A549 (cell line): ENCODE measurements around the gene NFKBIE.

Source experiments
- CBX2 ChIP-seq: fragments of 200-600 bp; sonication (generic); IDR thresholded peaks from 2 replicates; pipeline ENCODE4 v1.6.1; 2016; ENCODE audit warnings: low read depth, mild to moderate bottlenecking, borderline replicate concordance
- JUN ChIP-seq, 2 experiments: fragments of >200 bp; sonication (Bioruptor Twin); formaldehyde crosslinking; IDR thresholded peaks; 2 replicates in 1 of 2; 3 replicates in 1 of 2; pipeline ENCODE4 v1.6.1; 2016 to 2017
- JUNB ChIP-seq: fragments of >200 bp; sonication (Bioruptor Twin); formaldehyde crosslinking; IDR thresholded peaks from 2 replicates; pipeline ENCODE4 v1.6.1; 2016
- PHF8 ChIP-seq: fragments of 200-600 bp; sonication (generic); IDR thresholded peaks from 2 replicates; pipeline ENCODE4 v1.6.1; 2016; ENCODE audit warnings: low read depth, mild to moderate bottlenecking, antibody characterized with exemption, moderate library complexity, borderline replicate concordance
- POLR2A ChIP-seq: IDR thresholded peaks from 2 replicates; pipeline ENCODE4 v1.6.1; 2012; ENCODE audit warnings: mild to moderate bottlenecking, low read length
- RAD21 ChIP-seq, 2 experiments: fragments of >200 bp in 1 of 2; sonication (Bioruptor Twin) in 1 of 2; formaldehyde crosslinking in 1 of 2; IDR thresholded peaks in 1 of 2; conservative IDR thresholded peaks in 1 of 2; 2 replicates in 1 of 2; 3 replicates in 1 of 2; pipeline ENCODE4 v1.6.1; 2012 to 2018; ENCODE audit warnings: inconsistent platforms in 1 of 2
- RCOR1 ChIP-seq: fragments of 150-350 bp; IDR thresholded peaks from 2 replicates; pipeline ENCODE4 v1.6.1; 2014; ENCODE audit warnings: antibody characterized with exemption, low read length, low read depth
- TF ChIP-seq, protein P1 (sequence below): fragments of >200 bp; sonication (Bioruptor Twin); formaldehyde crosslinking; IDR thresholded peaks from 3 replicates; pipeline ENCODE4 v1.5.1; 2016
- TF ChIP-seq, protein P2 (sequence below): IDR thresholded peaks from 2 replicates; pipeline ENCODE4 v1.6.1; 2012
- TF ChIP-seq, protein P3 (sequence below): fragments of 200-600 bp; sonication (generic); IDR thresholded peaks from 2 replicates; pipeline ENCODE4 v1.6.1; 2016; ENCODE audit warnings: antibody characterized with exemption, mild to moderate bottlenecking, moderate library complexity
- TF ChIP-seq, protein P4 (sequence below): IDR thresholded peaks from 2 replicates; pipeline ENCODE4 v1.6.1; 2012

DNA sequence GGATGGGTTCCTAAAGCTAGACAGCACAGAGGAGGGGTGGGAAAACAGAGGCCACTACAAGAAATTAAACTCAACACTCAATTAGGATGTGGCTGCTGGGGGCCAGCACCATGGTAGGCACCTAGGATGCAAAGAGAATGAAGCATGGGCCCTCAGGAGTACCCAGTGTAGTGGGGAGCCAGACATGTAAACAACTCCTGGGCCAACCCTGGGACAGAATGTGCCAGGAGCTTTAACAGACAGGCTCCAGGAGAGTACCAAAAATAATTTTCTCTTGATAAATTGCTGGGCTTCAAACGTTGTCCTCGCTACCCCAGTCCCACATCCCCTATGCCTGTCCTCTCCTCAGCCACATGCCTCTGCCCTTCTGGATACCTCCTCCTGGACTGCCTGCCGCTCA, 6.6 kb upstream of the NFKBIE start:
- TF ChIP-seq, protein P1, sequence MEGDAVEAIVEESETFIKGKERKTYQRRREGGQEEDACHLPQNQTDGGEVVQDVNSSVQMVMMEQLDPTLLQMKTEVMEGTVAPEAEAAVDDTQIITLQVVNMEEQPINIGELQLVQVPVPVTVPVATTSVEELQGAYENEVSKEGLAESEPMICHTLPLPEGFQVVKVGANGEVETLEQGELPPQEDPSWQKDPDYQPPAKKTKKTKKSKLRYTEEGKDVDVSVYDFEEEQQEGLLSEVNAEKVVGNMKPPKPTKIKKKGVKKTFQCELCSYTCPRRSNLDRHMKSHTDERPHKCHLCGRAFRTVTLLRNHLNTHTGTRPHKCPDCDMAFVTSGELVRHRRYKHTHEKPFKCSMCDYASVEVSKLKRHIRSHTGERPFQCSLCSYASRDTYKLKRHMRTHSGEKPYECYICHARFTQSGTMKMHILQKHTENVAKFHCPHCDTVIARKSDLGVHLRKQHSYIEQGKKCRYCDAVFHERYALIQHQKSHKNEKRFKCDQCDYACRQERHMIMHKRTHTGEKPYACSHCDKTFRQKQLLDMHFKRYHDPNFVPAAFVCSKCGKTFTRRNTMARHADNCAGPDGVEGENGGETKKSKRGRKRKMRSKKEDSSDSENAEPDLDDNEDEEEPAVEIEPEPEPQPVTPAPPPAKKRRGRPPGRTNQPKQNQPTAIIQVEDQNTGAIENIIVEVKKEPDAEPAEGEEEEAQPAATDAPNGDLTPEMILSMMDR, result no peak
- no peak for TF ChIP-seq POLR2A
- TF ChIP-seq, protein P2, sequence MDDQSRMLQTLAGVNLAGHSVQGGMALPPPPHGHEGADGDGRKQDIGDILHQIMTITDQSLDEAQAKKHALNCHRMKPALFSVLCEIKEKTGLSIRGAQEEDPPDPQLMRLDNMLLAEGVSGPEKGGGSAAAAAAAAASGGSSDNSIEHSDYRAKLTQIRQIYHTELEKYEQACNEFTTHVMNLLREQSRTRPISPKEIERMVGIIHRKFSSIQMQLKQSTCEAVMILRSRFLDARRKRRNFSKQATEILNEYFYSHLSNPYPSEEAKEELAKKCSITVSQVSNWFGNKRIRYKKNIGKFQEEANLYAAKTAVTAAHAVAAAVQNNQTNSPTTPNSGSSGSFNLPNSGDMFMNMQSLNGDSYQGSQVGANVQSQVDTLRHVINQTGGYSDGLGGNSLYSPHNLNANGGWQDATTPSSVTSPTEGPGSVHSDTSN, result no peak
- no peak for TF ChIP-seq RAD21 (conservative IDR thresholded peaks at IDR 0.05 in 1 of 2, IDR thresholded peaks at IDR 0.05 in 1 of 2)
- TF ChIP-seq RCOR1, result no peak
- TF ChIP-seq, protein P3, sequence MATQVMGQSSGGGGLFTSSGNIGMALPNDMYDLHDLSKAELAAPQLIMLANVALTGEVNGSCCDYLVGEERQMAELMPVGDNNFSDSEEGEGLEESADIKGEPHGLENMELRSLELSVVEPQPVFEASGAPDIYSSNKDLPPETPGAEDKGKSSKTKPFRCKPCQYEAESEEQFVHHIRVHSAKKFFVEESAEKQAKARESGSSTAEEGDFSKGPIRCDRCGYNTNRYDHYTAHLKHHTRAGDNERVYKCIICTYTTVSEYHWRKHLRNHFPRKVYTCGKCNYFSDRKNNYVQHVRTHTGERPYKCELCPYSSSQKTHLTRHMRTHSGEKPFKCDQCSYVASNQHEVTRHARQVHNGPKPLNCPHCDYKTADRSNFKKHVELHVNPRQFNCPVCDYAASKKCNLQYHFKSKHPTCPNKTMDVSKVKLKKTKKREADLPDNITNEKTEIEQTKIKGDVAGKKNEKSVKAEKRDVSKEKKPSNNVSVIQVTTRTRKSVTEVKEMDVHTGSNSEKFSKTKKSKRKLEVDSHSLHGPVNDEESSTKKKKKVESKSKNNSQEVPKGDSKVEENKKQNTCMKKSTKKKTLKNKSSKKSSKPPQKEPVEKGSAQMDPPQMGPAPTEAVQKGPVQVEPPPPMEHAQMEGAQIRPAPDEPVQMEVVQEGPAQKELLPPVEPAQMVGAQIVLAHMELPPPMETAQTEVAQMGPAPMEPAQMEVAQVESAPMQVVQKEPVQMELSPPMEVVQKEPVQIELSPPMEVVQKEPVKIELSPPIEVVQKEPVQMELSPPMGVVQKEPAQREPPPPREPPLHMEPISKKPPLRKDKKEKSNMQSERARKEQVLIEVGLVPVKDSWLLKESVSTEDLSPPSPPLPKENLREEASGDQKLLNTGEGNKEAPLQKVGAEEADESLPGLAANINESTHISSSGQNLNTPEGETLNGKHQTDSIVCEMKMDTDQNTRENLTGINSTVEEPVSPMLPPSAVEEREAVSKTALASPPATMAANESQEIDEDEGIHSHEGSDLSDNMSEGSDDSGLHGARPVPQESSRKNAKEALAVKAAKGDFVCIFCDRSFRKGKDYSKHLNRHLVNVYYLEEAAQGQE, result no peak
- TF ChIP-seq JUN (IDR thresholded peaks at IDR 0.05), result no peak
- TF ChIP-seq, protein P4, sequence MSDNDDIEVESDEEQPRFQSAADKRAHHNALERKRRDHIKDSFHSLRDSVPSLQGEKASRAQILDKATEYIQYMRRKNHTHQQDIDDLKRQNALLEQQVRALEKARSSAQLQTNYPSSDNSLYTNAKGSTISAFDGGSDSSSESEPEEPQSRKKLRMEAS, result no peak
- no peak for TF ChIP-seq PHF8
- no peak for TF ChIP-seq CBX2
- TF ChIP-seq JUNB, result no peak
